Epithelial cell of proximal tubule (primary cell): ENCODE measurements around the gene ASTN2. TPM values are rescaled to one million over a fixed set of nuclear protein-coding genes. Genes with fewer than 3 reads are reported as not detected.

Experiments
- DNase-seq: peaks from one replicate; pipeline ENCODE4 v3.0.0-alpha.2; 2011; ENCODE audit warnings: low read depth
- H3K4me3 ChIP-seq: 2 replicates; pipeline ENCODE4 v1.5.1; 2011; ENCODE audit warnings: low read depth, mild to moderate bottlenecking, low read length
- total RNA-seq: library from RNA; depleted of rRNA; stranded (reverse); fragments of >200 nt; gene quantifications from 2 replicates; pipeline ENCODE4 v1.2.3, GENCODE V29; 2015
- TF ChIP-seq, protein P1 (sequence below): conservative IDR thresholded peaks from 2 replicates; pipeline ENCODE4 v1.5.1; 2012; ENCODE audit warnings: low read depth, mild to moderate bottlenecking, low read length

ASTN2 gene
- total RNA-seq, 1 donor from 2014 or later = 4.4 TPM

DNA sequence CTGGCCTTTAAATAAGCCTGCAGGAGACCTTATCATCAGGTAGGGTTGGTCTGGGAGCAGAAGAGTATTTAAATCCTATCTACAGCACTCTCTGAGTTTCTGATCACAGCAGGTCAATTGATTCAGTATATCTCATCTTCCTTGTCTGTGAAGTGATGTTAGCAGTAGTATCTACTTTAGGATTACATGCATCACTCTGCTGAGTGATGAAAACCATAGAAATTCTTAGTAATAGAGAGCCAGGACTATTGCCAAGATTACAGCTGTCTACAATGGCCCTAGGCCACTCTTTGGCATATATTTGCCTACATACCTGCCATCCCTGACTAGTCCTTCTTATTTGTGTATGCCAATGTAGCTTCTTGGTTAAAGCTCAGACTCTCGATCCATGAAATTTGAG lies 183.8 kb downstream of the ASTN2 start:
- TF ChIP-seq, protein P1, sequence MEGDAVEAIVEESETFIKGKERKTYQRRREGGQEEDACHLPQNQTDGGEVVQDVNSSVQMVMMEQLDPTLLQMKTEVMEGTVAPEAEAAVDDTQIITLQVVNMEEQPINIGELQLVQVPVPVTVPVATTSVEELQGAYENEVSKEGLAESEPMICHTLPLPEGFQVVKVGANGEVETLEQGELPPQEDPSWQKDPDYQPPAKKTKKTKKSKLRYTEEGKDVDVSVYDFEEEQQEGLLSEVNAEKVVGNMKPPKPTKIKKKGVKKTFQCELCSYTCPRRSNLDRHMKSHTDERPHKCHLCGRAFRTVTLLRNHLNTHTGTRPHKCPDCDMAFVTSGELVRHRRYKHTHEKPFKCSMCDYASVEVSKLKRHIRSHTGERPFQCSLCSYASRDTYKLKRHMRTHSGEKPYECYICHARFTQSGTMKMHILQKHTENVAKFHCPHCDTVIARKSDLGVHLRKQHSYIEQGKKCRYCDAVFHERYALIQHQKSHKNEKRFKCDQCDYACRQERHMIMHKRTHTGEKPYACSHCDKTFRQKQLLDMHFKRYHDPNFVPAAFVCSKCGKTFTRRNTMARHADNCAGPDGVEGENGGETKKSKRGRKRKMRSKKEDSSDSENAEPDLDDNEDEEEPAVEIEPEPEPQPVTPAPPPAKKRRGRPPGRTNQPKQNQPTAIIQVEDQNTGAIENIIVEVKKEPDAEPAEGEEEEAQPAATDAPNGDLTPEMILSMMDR = no peak
- no peak for DNase-seq
- H3K4me3 ChIP-seq = no peak overlapping the region

DNA sequence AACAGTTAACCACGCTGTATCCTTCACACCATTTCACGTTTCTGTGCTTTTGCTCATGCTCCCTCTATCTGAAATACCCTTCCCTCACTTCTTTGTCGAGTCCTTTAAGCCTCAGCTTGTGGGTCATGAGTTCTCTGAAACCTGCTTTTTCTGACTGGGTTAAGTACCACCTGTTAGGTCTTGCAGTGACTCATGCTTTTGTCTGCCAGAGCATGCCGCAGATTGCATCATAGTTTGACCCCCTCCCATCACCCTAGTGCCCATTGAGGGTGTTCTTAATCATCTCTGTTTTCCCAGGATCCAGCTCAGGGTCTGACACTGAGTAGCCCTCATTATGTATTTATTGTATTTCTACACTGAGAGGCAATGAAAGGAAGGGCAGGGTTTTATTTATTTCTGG lies 190.2 kb downstream of the ASTN2 start:
- TF ChIP-seq, protein P1 = no peak
- H3K4me3 ChIP-seq = no peak overlapping the region
- DNase-seq = peak; percentile 6

- TF ChIP-seq, protein P1 = no peak
- no peak overlapping the region for H3K4me3 ChIP-seq
- no peak for DNase-seq
These were observed 195.9 kb downstream of the ASTN2 start for GRCh38 chr9:117218951-117219350.

GRCh38 chr9:117214416-117214815 lies 200.4 kb downstream of the ASTN2 start:
- no peak overlapping the region for H3K4me3 ChIP-seq
- TF ChIP-seq, protein P1 = no peak
- DNase-seq = no peak

GRCh38 chr9:117211280-117211679 lies 203.6 kb downstream of the ASTN2 start:
- TF ChIP-seq, protein P1 = no peak
- no peak for DNase-seq

DNA sequence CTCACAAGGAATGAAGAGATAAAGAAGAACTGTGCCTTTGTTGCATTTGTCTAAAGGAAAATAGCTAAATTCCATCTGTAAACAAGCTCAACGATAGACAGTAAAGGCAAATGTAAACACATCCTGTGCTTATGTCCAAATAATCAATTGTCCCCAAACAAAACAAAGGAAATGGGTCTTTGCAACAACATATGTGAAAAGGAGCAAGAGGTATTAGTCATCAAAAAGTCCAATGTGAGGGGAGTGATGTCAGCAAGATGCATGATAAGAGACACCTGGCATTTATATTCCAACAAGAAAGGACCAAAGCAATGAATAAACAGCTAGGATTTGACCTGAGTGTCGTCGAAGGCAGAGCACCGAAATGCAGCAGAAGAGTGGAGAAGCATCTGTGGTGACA lies 209.1 kb downstream of the ASTN2 start:
- no peak for DNase-seq
- no peak overlapping the region for H3K4me3 ChIP-seq
- TF ChIP-seq, protein P1 = no peak

More at GRCh38 chr9:117211280-117211679, 203.6 kb downstream of the ASTN2 start:
- no peak overlapping the region for H3K4me3 ChIP-seq

DNA sequence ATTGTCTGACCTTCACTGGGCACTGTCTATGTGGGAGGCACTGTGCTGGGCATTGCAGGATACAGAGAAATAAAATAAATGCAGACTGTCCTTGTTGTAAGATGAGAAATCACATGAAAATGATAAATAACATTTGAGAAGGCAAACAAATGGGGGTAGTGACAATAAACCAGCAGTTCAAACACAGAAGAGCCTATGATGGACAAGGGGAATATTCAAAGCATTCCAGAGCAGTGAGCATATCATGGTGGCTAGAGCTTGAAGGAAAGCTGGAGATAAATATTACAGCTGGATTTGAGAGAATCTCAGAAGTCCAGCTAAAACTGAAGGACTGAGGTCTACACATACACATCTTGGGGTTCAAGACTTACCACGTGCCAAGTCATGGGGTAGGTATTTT lies 209.9 kb downstream of the ASTN2 start:
- no peak for DNase-seq
- no peak overlapping the region for H3K4me3 ChIP-seq
- TF ChIP-seq, protein P1 = no peak
